GM18519 (cell line): ENCODE results near the gene KIFBP.
"Not testable (repeated sequence)": the region's sequence is repeated elsewhere in the genome, so short reads cannot be mapped to it uniquely, and the experiment has no call there.

Experiments used
- ATAC-seq: cut with Tn5 transposase; IDR thresholded peaks from one replicate; pipeline ENCODE4 v1.9.1; 2021; ENCODE audit warnings: mild to moderate bottlenecking, moderate library complexity; ENCODE audit not compliant: unreplicated experiment, low FRiP score

KIFBP gene

GRCh38 chr10:68997211-68997610, 8.6 kb downstream of the KIFBP start:
- ATAC-seq: no peak

- no peak for ATAC-seq
These were observed 16.2 kb downstream of the KIFBP start for GRCh38 chr10:69004821-69005220.

- ATAC-seq: no peak
These were observed 17.3 kb downstream of the KIFBP start for GRCh38 chr10:69005704-69006485.

- no peak for ATAC-seq
These were observed 18.7 kb downstream of the KIFBP start for GRCh38 chr10:69007260-69007659.

- no peak for ATAC-seq
These were observed 20.8 kb downstream of the KIFBP start for GRCh38 chr10:69009360-69009759.

GRCh38 chr10:69010151-69010640, 21.6 kb downstream of the KIFBP start:
- ATAC-seq: no peak

GRCh38 chr10:69012778-69013177, 24.2 kb downstream of the KIFBP start:
- ATAC-seq: not testable (repeated sequence)

- no peak for ATAC-seq
These were observed 25.6 kb downstream of the KIFBP start for GRCh38 chr10:69014171-69014570.

GRCh38 chr10:69018613-69019012, 30.0 kb downstream of the KIFBP start:
- no peak for ATAC-seq

- ATAC-seq: no peak
These were observed 34.0 kb downstream of the KIFBP start for GRCh38 chr10:69022611-69023010.

- ATAC-seq: no peak
These were observed 36.8 kb downstream of the KIFBP start for GRCh38 chr10:69025370-69025896.

- ATAC-seq: no peak
These were observed 44.7 kb downstream of the KIFBP start for GRCh38 chr10:69033256-69033655.

- ATAC-seq: no peak
These were observed 48.9 kb downstream of the KIFBP start for GRCh38 chr10:69037489-69037888.

GRCh38 chr10:69040904-69041303, 52.3 kb downstream of the KIFBP start:
- ATAC-seq: not testable (repeated sequence)

- ATAC-seq: no peak
These were observed 53.8 kb downstream of the KIFBP start for GRCh38 chr10:69042417-69042816.

- ATAC-seq: no peak
These were observed 54.2 kb downstream of the KIFBP start for GRCh38 chr10:69042838-69043237.

- ATAC-seq: peak; percentile 40
These were observed 55.4 kb downstream of the KIFBP start for GRCh38 chr10:69043931-69044531.

- ATAC-seq: no peak
These were observed 55.9 kb downstream of the KIFBP start for GRCh38 chr10:69044546-69044945.

- ATAC-seq: peak; percentile 62
These were observed 57.1 kb downstream of the KIFBP start for GRCh38 chr10:69045441-69046300.

- no peak for ATAC-seq
These were observed 58.7 kb downstream of the KIFBP start for GRCh38 chr10:69047111-69047832.
